HT-29 (cell line): ENCODE measurements around the gene UST. TPM values are rescaled to one million over a fixed set of nuclear protein-coding genes. Genes with fewer than 3 reads are reported as not detected.
A peak's percentile ranks its signal among the peaks of the same experiment; 100 is the strongest.
"Not testable (repeated sequence)": the region's sequence is repeated elsewhere in the genome, so short reads cannot be mapped to it uniquely, and the experiment has no call there.

Source experiments
- DNase-seq: peaks from one replicate; pipeline ENCODE4 v3.0.0-alpha.2; 2015; ENCODE audit warnings: low spot score
- total RNA-seq: library from RNA; depleted of rRNA; stranded (reverse); fragments of >200 nt; shearing (Covaris generic); gene quantifications from 2 replicates; pipeline ENCODE4 v1.2.3, GENCODE V29; 2014

Gene UST
- total RNA-seq, 1 experiment from 2014 or later, result 3.1 TPM

GRCh38 chr6:149035766-149036165, 288.9 kb downstream of the UST start:
- no peak for DNase-seq

GRCh38 chr6:149037051-149037671, 290.3 kb downstream of the UST start:
- no peak for DNase-seq

GRCh38 chr6:149039025-149039424, 292.2 kb downstream of the UST start:
- DNase-seq, result not testable (repeated sequence)

- no peak for DNase-seq
Observed at GRCh38 chr6:149041953-149042352, 295.1 kb downstream of the UST start.

GRCh38 chr6:149043476-149044130, 296.8 kb downstream of the UST start:
- peak; percentile 43 for DNase-seq

- DNase-seq, result no peak
Observed at GRCh38 chr6:149044528-149044927, 297.7 kb downstream of the UST start.

- peak; percentile 8 for DNase-seq
Observed at GRCh38 chr6:149045404-149045803, 298.6 kb downstream of the UST start.

- DNase-seq, result no peak
Observed at GRCh38 chr6:149046164-149046821, 299.5 kb downstream of the UST start.

- DNase-seq, result no peak
Observed at GRCh38 chr6:149046822-149047246, 300.0 kb downstream of the UST start.

- no peak for DNase-seq
Observed at GRCh38 chr6:149049230-149049629, 302.4 kb downstream of the UST start.

GRCh38 chr6:149050160-149050559, 303.3 kb downstream of the UST start:
- DNase-seq, result no peak

- DNase-seq, result no peak
Observed at GRCh38 chr6:149052350-149053106, 305.7 kb downstream of the UST start.

- no peak for DNase-seq
Observed at GRCh38 chr6:149053848-149054558, 307.2 kb downstream of the UST start.

- no peak for DNase-seq
Observed at GRCh38 chr6:149054559-149055194, 307.8 kb downstream of the UST start.

GRCh38 chr6:149055195-149055899, 308.5 kb downstream of the UST start:
- DNase-seq, result no peak

- no peak for DNase-seq
Observed at GRCh38 chr6:149056777-149057463, 310.1 kb downstream of the UST start.

- no peak for DNase-seq
Observed at GRCh38 chr6:149057464-149057840, 310.6 kb downstream of the UST start.

GRCh38 chr6:149059557-149059956, 312.7 kb downstream of the UST start:
- DNase-seq, result no peak

- no peak for DNase-seq
Observed at GRCh38 chr6:149060300-149060984, 313.6 kb downstream of the UST start.
